HT1080 (cell line): Measurements from ENCODE around the gene NTRK1. TPM values are rescaled to one million over a fixed set of nuclear protein-coding genes. Genes with fewer than 3 reads are reported as not detected.
A peak's percentile ranks its signal among the peaks of the same experiment; 100 is the strongest.

ENCODE experiments used
- DNase-seq: peaks from one replicate; pipeline ENCODE4 v3.0.0-alpha.2; 2015; ENCODE audit warnings: low read depth
- total RNA-seq: library from RNA; depleted of rRNA; stranded (reverse); fragments of >200 nt; shearing (Covaris generic); gene quantifications from 2 replicates; pipeline ENCODE4 v1.2.3, GENCODE V29; 2014

The NTRK1 gene
- total RNA-seq, 1 experiment from 2014 or later, result 1.3 TPM

GRCh38 chr1:156911577-156912298, 51.1 kb downstream of the NTRK1 start:
- no peak for DNase-seq

GRCh38 chr1:156912310-156912709, 51.6 kb downstream of the NTRK1 start:
- DNase-seq, result no peak

GRCh38 chr1:156912861-156913808, 52.5 kb downstream of the NTRK1 start:
- no peak for DNase-seq

GRCh38 chr1:156913809-156914387, 53.2 kb downstream of the NTRK1 start:
- DNase-seq, result no peak

DNA sequence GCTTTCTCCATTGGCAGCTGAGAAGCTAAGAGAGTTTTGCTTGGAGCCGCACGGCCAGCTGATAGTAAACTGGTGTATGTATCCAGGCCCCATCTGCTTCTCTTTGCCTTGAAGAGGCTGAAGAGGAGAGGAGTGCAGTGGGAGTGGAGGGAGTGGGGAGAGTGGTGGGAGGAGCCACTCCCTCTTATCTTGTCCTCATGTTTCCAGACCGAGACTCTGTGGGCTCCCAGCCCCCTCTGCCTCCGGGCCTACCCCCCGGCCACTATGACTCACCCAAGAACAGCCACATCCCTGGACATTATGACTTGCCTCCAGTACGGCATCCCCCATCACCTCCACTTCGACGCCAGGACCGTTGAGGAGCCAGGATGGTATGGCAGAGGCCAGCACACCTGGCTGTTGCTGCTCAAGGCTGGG, 53.8 kb downstream of the NTRK1 start:
- peak; percentile 32 for DNase-seq

- DNase-seq, result peak; percentile 21
Measured at GRCh38 chr1:156920233-156921052, 59.8 kb downstream of the NTRK1 start, which contains the start of gene LRRC71. TSS of gene LRRC71 (plus strand) at chr1:156920632. CDS start at chr1:156920804, 172 bp downstream.

DNA sequence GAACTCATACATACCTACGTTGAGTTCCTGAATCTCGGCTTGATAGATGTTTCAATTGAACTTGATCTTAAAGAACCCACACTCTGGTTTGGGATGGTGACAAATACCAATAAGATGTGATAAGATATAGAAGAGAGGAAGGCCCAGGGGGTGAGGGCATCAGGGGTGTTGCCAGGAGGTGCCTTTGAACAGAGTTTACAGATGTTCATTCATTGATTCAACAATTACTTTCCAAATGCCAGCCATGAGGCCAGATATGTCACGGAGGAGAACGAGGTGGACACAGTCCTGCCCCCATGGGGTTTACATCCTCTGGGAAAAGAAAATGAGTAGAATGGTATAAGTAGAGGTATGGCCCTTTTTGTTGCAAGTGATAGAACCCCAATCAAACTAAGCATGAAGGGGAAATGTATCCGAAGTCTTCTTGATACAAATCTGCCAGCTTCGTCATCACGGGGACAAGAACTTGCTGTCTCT, 60.4 kb downstream of the NTRK1 start:
- DNase-seq, result no peak

DNA sequence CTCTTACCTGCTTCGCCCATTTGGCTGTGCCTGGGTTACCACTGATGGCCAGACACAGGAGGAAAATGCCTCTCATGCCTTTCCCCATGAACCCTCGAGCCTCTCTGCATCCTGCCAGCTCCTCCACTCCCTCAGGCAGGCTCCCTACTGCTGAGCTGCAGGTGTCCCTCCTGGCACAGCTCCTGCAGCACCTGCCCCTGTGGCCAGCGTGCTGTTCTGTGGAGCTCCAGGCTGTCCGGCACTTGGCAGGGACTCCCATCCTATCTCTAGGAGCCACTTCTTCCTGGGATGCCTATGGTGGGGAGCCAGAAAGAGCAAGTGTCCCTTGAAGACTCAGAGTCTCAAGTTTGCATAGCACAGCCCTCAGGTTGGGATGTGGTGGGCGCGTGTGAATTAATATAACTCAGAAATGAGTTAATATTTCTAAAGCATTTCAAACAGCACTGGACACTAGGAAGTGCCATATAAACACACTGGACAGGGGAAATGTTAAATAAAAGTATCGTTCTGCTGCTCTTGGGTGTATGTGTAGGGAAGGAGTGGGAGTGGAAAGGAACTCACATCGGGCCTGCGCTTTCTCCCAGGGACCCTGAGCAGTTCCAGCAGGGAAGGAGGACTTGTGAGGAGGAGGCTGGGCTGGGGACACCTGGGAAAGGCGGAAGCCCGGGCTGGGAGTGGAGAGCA, 62.5 kb downstream of the NTRK1 start:
- no peak for DNase-seq

- no peak for DNase-seq
Measured at GRCh38 chr1:156923670-156924477, 63.2 kb downstream of the NTRK1 start.

DNA sequence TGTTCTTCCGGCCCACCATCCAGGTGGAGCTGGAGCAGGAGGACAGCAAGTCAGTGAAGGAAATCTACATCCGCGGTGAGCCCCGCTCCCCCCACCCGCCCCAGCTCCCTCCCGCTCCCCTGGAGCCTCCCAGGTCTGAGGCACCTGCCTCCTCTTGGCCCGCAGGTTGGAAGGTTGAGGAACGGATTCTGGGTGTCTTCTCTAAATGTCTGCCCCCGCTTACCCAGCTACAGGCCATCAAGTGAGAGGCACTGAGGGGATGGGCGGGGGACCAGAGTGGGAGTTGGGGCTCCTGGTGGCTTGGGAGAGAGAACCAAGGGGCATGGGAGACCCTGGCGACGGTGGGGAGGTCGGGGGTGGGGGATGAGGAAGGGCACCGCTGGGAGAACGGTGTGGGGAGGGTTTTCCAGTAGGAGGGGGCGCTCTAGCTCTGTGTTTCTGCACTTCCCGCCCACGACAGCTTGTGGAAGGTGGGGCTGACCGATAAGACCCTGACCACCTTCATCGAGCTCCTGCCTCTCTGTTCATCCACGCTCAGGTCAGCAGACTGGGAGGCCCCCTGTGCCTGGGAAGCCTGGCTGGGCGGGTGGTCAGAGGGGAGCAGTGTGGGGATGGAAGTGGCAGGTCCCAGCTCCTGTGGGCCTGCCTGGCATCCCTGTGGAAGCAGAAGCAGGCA, 64.0 kb downstream of the NTRK1 start:
- DNase-seq, result no peak

- no peak for DNase-seq
Measured at GRCh38 chr1:156925154-156926010, 64.7 kb downstream of the NTRK1 start.

DNA sequence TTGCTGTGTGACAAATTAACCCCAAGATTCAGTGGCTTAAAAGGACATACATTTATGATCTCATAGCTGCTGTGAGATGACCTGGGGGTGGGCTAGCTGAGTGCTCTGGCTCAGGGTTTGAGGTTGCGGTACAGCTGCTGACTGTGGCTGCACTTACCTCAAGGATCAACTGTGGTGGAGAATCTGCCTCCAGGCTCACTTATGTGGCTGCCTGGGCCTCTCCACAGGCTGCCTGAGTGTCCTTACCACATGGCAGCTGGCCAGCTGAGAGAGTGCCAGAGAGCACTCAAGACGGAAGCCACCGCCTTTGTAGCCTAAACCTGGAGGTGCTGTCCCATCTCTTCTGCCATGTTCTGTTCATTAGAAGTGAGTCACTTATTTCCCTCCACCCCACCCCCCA, 65.5 kb downstream of the NTRK1 start:
- DNase-seq, result peak; percentile 94

DNA sequence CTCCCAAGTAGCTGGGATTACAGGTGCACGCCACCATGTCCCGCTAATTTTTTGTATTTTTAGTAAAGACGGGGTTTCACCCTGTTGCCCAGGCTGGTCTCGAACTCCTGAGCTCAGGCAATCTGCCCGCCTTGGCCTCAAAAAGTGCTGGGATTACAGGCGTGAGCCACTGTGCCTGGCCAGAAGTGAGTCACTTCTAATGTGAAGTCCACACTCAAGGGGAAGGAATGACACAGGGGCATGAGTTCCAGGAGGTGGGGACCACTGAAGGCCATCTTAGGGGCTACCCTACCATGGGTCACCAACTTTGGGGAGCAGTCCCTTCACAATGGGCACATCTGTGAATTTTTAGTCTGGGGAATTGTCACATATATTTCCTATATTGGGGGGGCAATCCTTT, 66.0 kb downstream of the NTRK1 start:
- peak; percentile 50 for DNase-seq

DNA sequence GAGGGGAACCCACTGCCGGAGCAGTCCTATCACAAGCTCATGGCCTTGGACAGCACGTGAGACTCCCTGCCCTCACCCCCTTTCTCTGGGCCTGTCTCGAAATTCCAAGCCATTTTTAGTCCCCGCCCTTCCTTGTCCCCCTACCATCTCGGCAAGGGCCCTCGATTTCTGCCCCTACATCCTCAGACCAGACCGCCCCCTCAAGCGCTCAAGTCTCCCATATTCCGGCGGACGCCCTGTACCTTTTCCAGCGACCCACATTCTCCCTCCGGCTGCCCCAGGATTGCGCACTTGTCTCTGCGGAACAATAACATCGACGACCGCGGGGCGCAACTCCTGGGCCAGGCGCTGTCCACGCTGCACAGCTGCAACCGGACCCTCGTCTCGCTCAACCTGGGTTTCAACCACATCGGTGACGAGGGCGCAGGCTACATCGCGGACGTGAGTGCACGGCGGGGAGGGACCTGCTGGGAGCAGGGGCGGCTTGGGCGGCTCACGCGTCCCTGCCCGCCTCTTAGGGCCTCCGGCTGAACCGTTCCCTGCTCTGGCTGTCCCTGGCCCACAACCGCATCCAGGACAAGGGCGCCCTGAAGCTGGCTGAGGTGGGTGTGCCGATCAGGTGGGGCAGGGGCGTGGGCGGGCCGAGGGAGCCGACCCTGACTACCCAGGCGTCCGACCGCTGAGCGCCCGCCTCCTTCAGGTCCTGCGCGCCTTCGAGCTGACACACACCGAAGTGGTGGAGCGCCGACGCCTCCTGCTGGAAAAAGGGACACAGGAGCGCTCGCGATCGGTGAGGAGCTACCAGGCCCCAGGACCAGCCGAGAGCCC, 66.8 kb downstream of the NTRK1 start:
- peak; percentile 74 for DNase-seq

GRCh38 chr1:156928043-156928602, 67.5 kb downstream of the NTRK1 start:
- no peak for DNase-seq

DNA sequence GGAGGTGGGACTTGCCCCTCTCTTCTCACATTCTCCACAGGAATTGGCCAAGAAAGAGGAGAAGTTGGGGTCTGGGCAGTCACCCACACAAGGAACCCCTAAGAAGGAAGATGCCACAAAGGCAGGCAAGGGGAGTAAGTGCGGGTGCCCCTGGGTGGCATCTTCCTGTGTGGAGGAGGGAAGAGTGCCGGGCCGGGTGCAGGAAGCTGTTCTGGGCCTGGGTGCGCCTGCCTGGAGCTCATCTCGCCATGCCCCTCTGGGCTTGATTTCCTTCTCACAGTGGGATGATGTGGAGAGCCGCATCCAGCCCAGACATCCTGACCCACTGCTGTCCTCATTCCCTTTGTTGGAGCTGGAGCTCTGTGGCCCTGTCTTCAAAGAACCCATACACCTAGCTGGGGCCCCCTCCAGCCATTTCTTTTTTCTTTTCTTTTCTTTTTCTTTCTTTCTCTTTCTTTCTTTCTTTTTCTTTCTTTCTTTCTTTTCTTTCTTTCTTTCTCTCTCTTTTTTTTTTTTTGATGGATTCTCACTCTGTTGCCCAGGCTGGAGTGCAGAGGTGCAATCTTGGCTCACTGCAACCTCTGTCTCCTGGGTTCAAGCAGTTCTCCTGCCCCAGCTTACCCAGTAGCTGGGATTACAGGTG, 69.1 kb downstream of the NTRK1 start:
- DNase-seq, result no peak
